H1 (cell line): ENCODE measurements around the gene RNF224. TPM values are rescaled to one million over a fixed set of nuclear protein-coding genes. Genes with fewer than 3 reads are reported as not detected.

ENCODE experiments used
- CEBPB ChIP-seq: IDR thresholded peaks from 2 replicates; pipeline ENCODE4 v1.6.1; 2012; ENCODE audit warnings: low read depth, low read length
- CTCF ChIP-seq, 3 experiments: IDR thresholded peaks; 1 replicate in 2 of 3; 2 replicates in 1 of 3; pipeline versions ENCODE4 v1.5.1 to v1.6.1; 2011; ENCODE audit warnings: low read length in 3 of 3, mild to moderate bottlenecking in 3 of 3, inconsistent platforms in 2 of 3, low read depth in 1 of 3, moderate library complexity in 1 of 3; ENCODE audit not compliant: insufficient read depth in 1 of 3; ENCODE audit errors: control extremely low read depth in 1 of 3
- SIX5 ChIP-seq: IDR thresholded peaks from 2 replicates; pipeline ENCODE4 v1.6.1; 2011; ENCODE audit warnings: mild to moderate bottlenecking, low read depth, low read length
- polyA plus RNA-seq, 7 experiments: library from polyadenylated mRNA; depleted of rRNA in 3 of 7; stranded (reverse) in 5 of 7; unstranded in 2 of 7; fragments of >200 nt in 5 of 7; fragments of 200-250 nt in 2 of 7; gene quantifications; 1 replicate in 5 of 7; 2 replicates in 1 of 7; 4 replicates in 1 of 7; pipeline versions ENCODE4 v1.2.1 to v1.2.3, GENCODE V29; 2011 to 2013; ENCODE audit warnings: missing spikeins in 2 of 7, mixed read lengths in 2 of 7
- total RNA-seq: library from RNA; stranded (reverse); fragmentation: NEBNext Ultra II Directional; extraction: Animal tissue kit (Norgen Biotek cat#: 25700); gene quantifications from 2 replicates; pipeline ENCODE4 v1.2.1, GENCODE V29; 2021
- TF ChIP-seq, protein P1 (sequence below): IDR thresholded peaks from 2 replicates; pipeline ENCODE4 v1.6.1; 2012; ENCODE audit warnings: inconsistent platforms

The RNF224 gene
- total and polyA plus RNA-seq, 2 of the 8 experiments (the other 6 are each of a cell fraction or from before 2014, with no cell fraction given) = 0.24 TPM; not detected in 1

- TF ChIP-seq CTCF (IDR thresholded peaks at IDR 0.05; ENCODE audit: control extremely low read depth in 1 of 3, insufficient read depth in 1 of 3, low read depth in 1 of 3, low read length in 3 of 3) (no peak), SIX5 (no peak), CEBPB (no peak)
- TF ChIP-seq, protein P1, sequence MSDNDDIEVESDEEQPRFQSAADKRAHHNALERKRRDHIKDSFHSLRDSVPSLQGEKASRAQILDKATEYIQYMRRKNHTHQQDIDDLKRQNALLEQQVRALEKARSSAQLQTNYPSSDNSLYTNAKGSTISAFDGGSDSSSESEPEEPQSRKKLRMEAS = no peak
These were observed 806 bp upstream of the RNF224 start (continued) for GRCh38 chr9:137226338-137227053.
